GM12878 (cell line): Measurements from ENCODE around the gene RHEBL1. TPM values are rescaled to one million over a fixed set of nuclear protein-coding genes. Genes with fewer than 3 reads are reported as not detected.

ENCODE experiments used
- ATF7 ChIP-seq: fragments of 450-650 bp; IDR thresholded peaks from 2 replicates; pipeline ENCODE4 v1.6.1; 2016; ENCODE audit warnings: low read depth, mild to moderate bottlenecking
- CBFB ChIP-seq: IDR thresholded peaks from 2 replicates; pipeline ENCODE4 v1.6.1; 2016; ENCODE audit warnings: antibody characterized with exemption, low read depth
- ELK1 ChIP-seq: IDR thresholded peaks from 2 replicates; pipeline ENCODE4 v1.6.1; 2012; ENCODE audit warnings: low read depth, low read length, improper control_type of control experiment
- FOXM1 ChIP-seq: IDR thresholded peaks from 2 replicates; pipeline ENCODE4 v1.6.1; 2012; ENCODE audit warnings: low read depth, mild to moderate bottlenecking, inconsistent platforms, low read length, moderate library complexity
- MTA3 ChIP-seq: IDR thresholded peaks from 2 replicates; pipeline ENCODE4 v1.6.1; 2012; ENCODE audit warnings: low read length, inconsistent platforms, borderline replicate concordance
- NR2C1 ChIP-seq: fragments of 450-650 bp; IDR thresholded peaks from 2 replicates; pipeline ENCODE4 v1.6.1; 2017; ENCODE audit warnings: antibody characterized with exemption, mild to moderate bottlenecking, moderate library complexity
- PAX5 ChIP-seq: IDR thresholded peaks from 2 replicates; pipeline ENCODE4 v1.6.1; 2011; ENCODE audit warnings: low read depth, low read length, borderline replicate concordance
- PML ChIP-seq: IDR thresholded peaks from 2 replicates; pipeline ENCODE4 v1.6.1; 2012; ENCODE audit warnings: low read length, inconsistent platforms
- POLR2AphosphoS5 ChIP-seq: IDR thresholded peaks from 2 replicates; pipeline ENCODE4 v1.6.1; 2011; ENCODE audit warnings: mild to moderate bottlenecking, low read length, inconsistent platforms
- RB1 ChIP-seq: fragments of 450-650 bp; formaldehyde crosslinking; IDR thresholded peaks from 2 replicates; pipeline ENCODE4 v1.6.1; 2017; ENCODE audit warnings: mild to moderate bottlenecking, borderline replicate concordance
- RELA ChIP-seq: fragments of 450-650 bp; IDR thresholded peaks from 2 replicates; pipeline ENCODE4 v1.8.0; 2014; ENCODE audit warnings: borderline replicate concordance; ENCODE audit not compliant: partially characterized antibody
- SREBF2 ChIP-seq: IDR thresholded peaks from 2 replicates; pipeline ENCODE4 v1.6.1; 2012; ENCODE audit warnings: mild to moderate bottlenecking, low read length
- STAT1 ChIP-seq: fragments of 450-650 bp; conservative IDR thresholded peaks from 2 replicates; pipeline ENCODE4 v1.6.1; 2014; ENCODE audit warnings: antibody characterized with exemption, mild to moderate bottlenecking
- ZNF622 ChIP-seq: fragments of 450-650 bp; IDR thresholded peaks from 2 replicates; pipeline ENCODE4 v1.6.1; 2017; ENCODE audit warnings: mild to moderate bottlenecking, inconsistent platforms
- polyA plus RNA-seq, 11 experiments: library from polyadenylated mRNA; depleted of rRNA in 4 of 11; unstranded in 6 of 11; stranded (reverse) in 5 of 11; fragments of >200 nt; fragmentation: Nextera tagmentation in 4 of 11; fragmentation: Illumina TruSeq in 1 of 11; extraction: Ambion mirVana in 4 of 11; extraction: Trizol in 1 of 11; gene quantifications; 1 replicate in 1 of 11; 2 replicates in 10 of 11; pipeline versions ENCODE4 v1.2.1 to v1.2.3, GENCODE V29; 2011 to 2016; ENCODE audit warnings: inconsistent platforms in 2 of 11, missing spikeins in 2 of 11, low read depth in 1 of 11
- total RNA-seq, 4 experiments: library from RNA; depleted of rRNA in 3 of 4; stranded (reverse); fragments of >200 nt in 3 of 4; fragmentation: Illumina TruSeq in 1 of 4; extraction: Trizol in 1 of 4; gene quantifications; 2 replicates each; pipeline versions ENCODE4 v1.2.1 to v1.2.3, GENCODE V29; 2013 to 2021
- TF ChIP-seq, protein P1 (sequence below): IDR thresholded peaks from 2 replicates; pipeline ENCODE4 v1.6.1; 2011; ENCODE audit warnings: borderline replicate concordance, low read depth, mild to moderate bottlenecking, moderate library complexity, low read length; ENCODE audit not compliant: insufficient read depth, poor library complexity, severe bottlenecking
- TF ChIP-seq, protein P2 (sequence below): IDR thresholded peaks from 2 replicates; pipeline ENCODE4 v1.6.1; 2011; ENCODE audit warnings: borderline replicate concordance, low read depth, mild to moderate bottlenecking, moderate library complexity, mixed read lengths, low read length; ENCODE audit not compliant: insufficient read depth; ENCODE audit errors: extremely low read length
- TF ChIP-seq, protein P3 (sequence below): IDR thresholded peaks from 2 replicates; pipeline ENCODE4 v1.6.1; 2012; ENCODE audit warnings: low read length, inconsistent platforms
- TF ChIP-seq, protein P4 (sequence below): fragments of 450-650 bp; conservative IDR thresholded peaks from 2 replicates; pipeline ENCODE4 v1.6.1; 2017; ENCODE audit warnings: mild to moderate bottlenecking, moderate library complexity
- TF ChIP-seq, protein P5 (sequence below): fragments of 450-650 bp; IDR thresholded peaks from 2 replicates; pipeline ENCODE4 v1.6.1; 2018; ENCODE audit warnings: borderline replicate concordance, mild to moderate bottlenecking; ENCODE audit not compliant: partially characterized antibody

RHEBL1 gene
- total and polyA plus RNA-seq, 10 of the 15 experiments (the other 5 are each of a cell fraction or from before 2014, with no cell fraction given), result 5.9 to 18.7 (median 12.0) TPM

DNA sequence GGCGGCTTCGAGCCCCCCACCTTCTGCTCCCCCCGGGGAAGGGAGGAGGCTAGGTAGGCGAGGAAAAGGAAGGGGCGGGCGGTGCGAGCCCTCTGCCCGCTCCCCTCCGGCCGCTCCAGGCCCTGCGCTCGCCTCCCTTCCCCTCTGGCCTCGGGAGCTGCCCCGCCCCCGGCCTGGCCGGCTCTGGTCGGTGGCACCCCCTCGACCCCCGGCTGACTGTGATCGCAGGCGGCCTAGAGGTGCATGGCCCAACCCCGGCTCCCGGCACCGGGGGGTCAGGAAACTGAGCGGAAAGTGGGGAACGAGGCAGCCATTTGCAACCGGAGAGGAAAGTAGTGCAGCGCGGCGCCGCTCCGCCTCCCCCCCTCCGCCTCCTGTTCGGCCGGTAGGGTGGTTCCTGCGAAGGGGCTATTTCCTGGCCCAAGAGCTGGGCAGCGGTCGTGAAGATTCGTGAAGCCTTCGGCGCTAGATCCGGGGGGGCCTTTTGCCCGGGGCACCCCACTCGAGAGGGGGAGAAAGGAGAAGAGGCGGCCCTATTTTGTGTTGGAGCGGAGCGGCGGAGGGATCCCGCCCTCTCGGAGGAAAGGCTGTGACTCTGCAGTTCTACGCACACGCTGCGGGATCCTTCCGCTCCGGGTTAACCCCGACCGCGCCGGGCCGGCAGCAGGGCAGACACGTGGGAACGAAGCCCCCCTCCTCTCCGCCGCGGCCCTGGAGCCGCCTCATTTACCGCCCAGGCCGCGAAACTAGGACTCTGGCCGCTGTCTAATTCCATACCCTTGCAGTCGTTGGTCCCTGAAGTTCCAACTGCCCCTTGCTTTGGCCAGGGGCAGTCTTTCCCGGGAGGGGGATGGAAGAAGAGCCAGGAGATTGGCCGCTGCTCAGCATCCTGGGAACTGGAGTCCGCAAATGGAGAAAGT, 9.3 kb downstream of the RHEBL1 start, which contains the start of gene KMT2D (continued):
- TF ChIP-seq, protein P1, sequence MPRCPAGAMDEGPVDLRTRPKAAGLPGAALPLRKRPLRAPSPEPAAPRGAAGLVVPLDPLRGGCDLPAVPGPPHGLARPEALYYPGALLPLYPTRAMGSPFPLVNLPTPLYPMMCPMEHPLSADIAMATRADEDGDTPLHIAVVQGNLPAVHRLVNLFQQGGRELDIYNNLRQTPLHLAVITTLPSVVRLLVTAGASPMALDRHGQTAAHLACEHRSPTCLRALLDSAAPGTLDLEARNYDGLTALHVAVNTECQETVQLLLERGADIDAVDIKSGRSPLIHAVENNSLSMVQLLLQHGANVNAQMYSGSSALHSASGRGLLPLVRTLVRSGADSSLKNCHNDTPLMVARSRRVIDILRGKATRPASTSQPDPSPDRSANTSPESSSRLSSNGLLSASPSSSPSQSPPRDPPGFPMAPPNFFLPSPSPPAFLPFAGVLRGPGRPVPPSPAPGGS, result no peak
- TF ChIP-seq RELA (peak; percentile 68), ELK1 (peak; percentile 76; the same call in 1 of the 2 replicates), MTA3 (0 out of 2 replicates have a peak, but pooled peaks have one; percentile 50), PAX5 (peak; percentile 62; the same call in 1 of the 2 replicates), STAT1 (peak; percentile 81; the same call in 1 of the 2 replicates), SREBF2 (no peak), ZNF622 (no peak), PML (peak; percentile 97), CBFB (peak; percentile 87; the same call in 1 of the 2 replicates), POLR2AphosphoS5 (peak; percentile 56; the same call in 1 of the 2 replicates), NR2C1 (peak; percentile 69), ATF7 (peak; percentile 81), RB1 (peak; percentile 93), FOXM1 (no peak)
- TF ChIP-seq, protein P2, sequence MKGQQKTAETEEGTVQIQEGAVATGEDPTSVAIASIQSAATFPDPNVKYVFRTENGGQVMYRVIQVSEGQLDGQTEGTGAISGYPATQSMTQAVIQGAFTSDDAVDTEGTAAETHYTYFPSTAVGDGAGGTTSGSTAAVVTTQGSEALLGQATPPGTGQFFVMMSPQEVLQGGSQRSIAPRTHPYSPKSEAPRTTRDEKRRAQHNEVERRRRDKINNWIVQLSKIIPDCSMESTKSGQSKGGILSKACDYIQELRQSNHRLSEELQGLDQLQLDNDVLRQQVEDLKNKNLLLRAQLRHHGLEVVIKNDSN, result peak; percentile 74
- TF ChIP-seq, protein P3, sequence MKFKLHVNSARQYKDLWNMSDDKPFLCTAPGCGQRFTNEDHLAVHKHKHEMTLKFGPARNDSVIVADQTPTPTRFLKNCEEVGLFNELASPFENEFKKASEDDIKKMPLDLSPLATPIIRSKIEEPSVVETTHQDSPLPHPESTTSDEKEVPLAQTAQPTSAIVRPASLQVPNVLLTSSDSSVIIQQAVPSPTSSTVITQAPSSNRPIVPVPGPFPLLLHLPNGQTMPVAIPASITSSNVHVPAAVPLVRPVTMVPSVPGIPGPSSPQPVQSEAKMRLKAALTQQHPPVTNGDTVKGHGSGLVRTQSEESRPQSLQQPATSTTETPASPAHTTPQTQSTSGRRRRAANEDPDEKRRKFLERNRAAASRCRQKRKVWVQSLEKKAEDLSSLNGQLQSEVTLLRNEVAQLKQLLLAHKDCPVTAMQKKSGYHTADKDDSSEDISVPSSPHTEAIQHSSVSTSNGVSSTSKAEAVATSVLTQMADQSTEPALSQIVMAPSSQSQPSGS, result no peak
- TF ChIP-seq, protein P4, sequence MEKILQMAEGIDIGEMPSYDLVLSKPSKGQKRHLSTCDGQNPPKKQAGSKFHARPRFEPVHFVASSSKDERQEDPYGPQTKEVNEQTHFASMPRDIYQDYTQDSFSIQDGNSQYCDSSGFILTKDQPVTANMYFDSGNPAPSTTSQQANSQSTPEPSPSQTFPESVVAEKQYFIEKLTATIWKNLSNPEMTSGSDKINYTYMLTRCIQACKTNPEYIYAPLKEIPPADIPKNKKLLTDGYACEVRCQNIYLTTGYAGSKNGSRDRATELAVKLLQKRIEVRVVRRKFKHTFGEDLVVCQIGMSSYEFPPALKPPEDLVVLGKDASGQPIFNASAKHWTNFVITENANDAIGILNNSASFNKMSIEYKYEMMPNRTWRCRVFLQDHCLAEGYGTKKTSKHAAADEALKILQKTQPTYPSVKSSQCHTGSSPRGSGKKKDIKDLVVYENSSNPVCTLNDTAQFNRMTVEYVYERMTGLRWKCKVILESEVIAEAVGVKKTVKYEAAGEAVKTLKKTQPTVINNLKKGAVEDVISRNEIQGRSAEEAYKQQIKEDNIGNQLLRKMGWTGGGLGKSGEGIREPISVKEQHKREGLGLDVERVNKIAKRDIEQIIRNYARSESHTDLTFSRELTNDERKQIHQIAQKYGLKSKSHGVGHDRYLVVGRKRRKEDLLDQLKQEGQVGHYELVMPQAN, result peak; percentile 85
- TF ChIP-seq, protein P5, sequence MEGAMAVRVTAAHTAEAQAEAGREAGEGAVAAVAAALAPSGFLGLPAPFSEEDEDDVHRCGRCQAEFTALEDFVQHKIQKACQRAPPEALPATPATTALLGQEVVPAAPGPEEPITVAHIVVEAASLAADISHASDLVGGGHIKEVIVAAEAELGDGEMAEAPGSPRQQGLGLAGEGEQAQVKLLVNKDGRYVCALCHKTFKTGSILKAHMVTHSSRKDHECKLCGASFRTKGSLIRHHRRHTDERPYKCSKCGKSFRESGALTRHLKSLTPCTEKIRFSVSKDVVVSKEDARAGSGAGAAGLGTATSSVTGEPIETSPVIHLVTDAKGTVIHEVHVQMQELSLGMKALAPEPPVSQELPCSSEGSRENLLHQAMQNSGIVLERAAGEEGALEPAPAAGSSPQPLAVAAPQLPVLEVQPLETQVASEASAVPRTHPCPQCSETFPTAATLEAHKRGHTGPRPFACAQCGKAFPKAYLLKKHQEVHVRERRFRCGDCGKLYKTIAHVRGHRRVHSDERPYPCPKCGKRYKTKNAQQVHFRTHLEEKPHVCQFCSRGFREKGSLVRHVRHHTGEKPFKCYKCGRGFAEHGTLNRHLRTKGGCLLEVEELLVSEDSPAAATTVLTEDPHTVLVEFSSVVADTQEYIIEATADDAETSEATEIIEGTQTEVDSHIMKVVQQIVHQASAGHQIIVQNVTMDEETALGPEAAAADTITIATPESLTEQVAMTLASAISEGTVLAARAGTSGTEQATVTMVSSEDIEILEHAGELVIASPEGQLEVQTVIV, result peak; percentile 75
